Measurements from ENCODE around the gene TINCR.

The TINCR gene

GRCh38 chr19:5594521-5594950, 26.8 kb upstream of the TINCR start:
- peaks cover 10% of the 10 kb centered on the region; the same call in 1 of the 2 replicates for H3K79me2 ChIP-seq (ENCODE audit: insufficient read depth, low read length)
- H3K4me3 ChIP-seq (ENCODE audit: insufficient read depth, low read length, poor library complexity, severe bottlenecking): no peak overlapping the region
- H3K9me2 ChIP-seq (replicated peaks; ENCODE audit: insufficient read depth, low read length): no peaks in the 10 kb centered on the region
- no peaks in the 10 kb centered on the region for H3K9me3 ChIP-seq (ENCODE audit: insufficient read depth, low read length)
- H3K36me3 ChIP-seq (ENCODE audit: low read length): peaks cover 7% of the 10 kb centered on the region; the same call in 1 of the 2 replicates
- no peaks in the 10 kb centered on the region for H4K20me1 ChIP-seq (ENCODE audit: low read depth, low read length)
- no peak overlapping the region for H3K27ac ChIP-seq (ENCODE audit: low read depth, low read length)
- H2AFZ ChIP-seq (ENCODE audit: low read depth, low read length, severe bottlenecking): no peak overlapping the region
- TF ChIP-seq CTCF (IDR thresholded peaks at IDR 0.05; ENCODE audit: insufficient read depth, low read length, poor library complexity, severe bottlenecking): no peak
- no peak for TF ChIP-seq EZH2phosphoT487 (conservative IDR thresholded peaks at IDR 0.05; ENCODE audit: low read length)
- no peak overlapping the region for H3K9ac ChIP-seq (ENCODE audit: low read length)
- no peak overlapping the region for H3K4me2 ChIP-seq (ENCODE audit: low read depth, low read length, poor library complexity, severe bottlenecking)
- H3K27me3 ChIP-seq (ENCODE audit: low read length): no peaks in the 10 kb centered on the region
- H3F3A ChIP-seq (ENCODE audit: insufficient read depth): no peaks in the 10 kb centered on the region

GRCh38 chr19:5593343-5594255, 25.8 kb upstream of the TINCR start:
- Histone ChIP-seq H3K9me3 (ENCODE audit: insufficient read depth, low read length) (no peaks in the 10 kb centered on the region), H3K36me3 (ENCODE audit: low read length) (peaks cover 5% of the 10 kb centered on the region; the same call in 1 of the 2 replicates), H3K9ac (ENCODE audit: low read length) (no peak overlapping the region), H3K4me3 (ENCODE audit: insufficient read depth, low read length, poor library complexity, severe bottlenecking) (no peak overlapping the region), H3K9me2 (replicated peaks; ENCODE audit: insufficient read depth, low read length) (no peaks in the 10 kb centered on the region), H2AFZ (ENCODE audit: low read depth, low read length, severe bottlenecking) (no peak overlapping the region), H3K4me2 (ENCODE audit: low read depth, low read length, poor library complexity, severe bottlenecking) (no peak overlapping the region), H3F3A (ENCODE audit: insufficient read depth) (no peaks in the 10 kb centered on the region), H4K20me1 (ENCODE audit: low read depth, low read length) (no peaks in the 10 kb centered on the region), H3K27ac (ENCODE audit: low read depth, low read length) (no peak overlapping the region), H3K27me3 (ENCODE audit: low read length) (no peaks in the 10 kb centered on the region), H3K79me2 (ENCODE audit: insufficient read depth, low read length) (peaks cover 10% of the 10 kb centered on the region; the same call in 1 of the 2 replicates)
- TF ChIP-seq CTCF (IDR thresholded peaks at IDR 0.05; ENCODE audit: insufficient read depth, low read length, poor library complexity, severe bottlenecking): no peak
- TF ChIP-seq EZH2phosphoT487 (conservative IDR thresholded peaks at IDR 0.05; ENCODE audit: low read length): no peak

- no peak overlapping the region for H3K9ac ChIP-seq (ENCODE audit: low read length)
- no peaks in the 10 kb centered on the region for H3F3A ChIP-seq (ENCODE audit: insufficient read depth)
- no peak overlapping the region for H3K4me2 ChIP-seq (ENCODE audit: low read depth, low read length, poor library complexity, severe bottlenecking)
- H3K27me3 ChIP-seq (ENCODE audit: low read length): no peaks in the 10 kb centered on the region
- 0 out of 2 replicates have a peak, but pooled peaks cover 3% of the 10 kb centered on the region for H3K36me3 ChIP-seq (ENCODE audit: low read length)
- TF ChIP-seq EZH2phosphoT487 (conservative IDR thresholded peaks at IDR 0.05; ENCODE audit: low read length): no peak
- TF ChIP-seq CTCF (IDR thresholded peaks at IDR 0.05; ENCODE audit: insufficient read depth, low read length, poor library complexity, severe bottlenecking): no peak
- H4K20me1 ChIP-seq (ENCODE audit: low read depth, low read length): no peaks in the 10 kb centered on the region
- H3K9me3 ChIP-seq (ENCODE audit: insufficient read depth, low read length): no peaks in the 10 kb centered on the region
- no peaks in the 10 kb centered on the region for H3K9me2 ChIP-seq (replicated peaks; ENCODE audit: insufficient read depth, low read length)
- peaks cover 10% of the 10 kb centered on the region; the same call in 1 of the 2 replicates for H3K79me2 ChIP-seq (ENCODE audit: insufficient read depth, low read length)
- no peak overlapping the region for H3K27ac ChIP-seq (ENCODE audit: low read depth, low read length)
- no peak overlapping the region for H3K4me3 ChIP-seq (ENCODE audit: insufficient read depth, low read length, poor library complexity, severe bottlenecking)
- H2AFZ ChIP-seq (ENCODE audit: low read depth, low read length, severe bottlenecking): no peak overlapping the region
Observed at GRCh38 chr19:5592531-5593342, 25.0 kb upstream of the TINCR start.

All from SU-DHL-6 (cell line).